H9 (cell line): ENCODE data around the gene ZBTB16. TPM values are rescaled to one million over a fixed set of nuclear protein-coding genes. Genes with fewer than 3 reads are reported as not detected.

Experiments used
- DNase-seq: peaks from one replicate; pipeline ENCODE4 v3.0.0-alpha.2; 2017
- H2AFZ ChIP-seq: one replicate; pipeline ENCODE4 v1.6.1; 2013; ENCODE audit warnings: mild to moderate bottlenecking, low read length, control low read depth, moderate library complexity
- H2AK5ac ChIP-seq: 2 replicates; pipeline ENCODE4 v1.6.1; 2013; ENCODE audit warnings: low read length, control low read depth, mixed read lengths; ENCODE audit not compliant: insufficient read length
- H2BK120ac ChIP-seq: one replicate; pipeline ENCODE4 v1.6.1; 2013; ENCODE audit warnings: low read depth, mild to moderate bottlenecking, low read length, control low read depth, inconsistent platforms; ENCODE audit not compliant: poor library complexity, severe bottlenecking
- H2BK12ac ChIP-seq: 2 replicates; pipeline ENCODE4 v1.6.1; 2013; ENCODE audit warnings: low read length, control low read depth, mixed read lengths, low read depth; ENCODE audit not compliant: insufficient read length
- H2BK15ac ChIP-seq: 2 replicates; pipeline ENCODE4 v1.6.1; 2013; ENCODE audit warnings: low read depth, low read length, control low read depth
- H2BK20ac ChIP-seq: one replicate; pipeline ENCODE4 v1.6.1; 2013; ENCODE audit warnings: low read depth, mild to moderate bottlenecking, low read length, control low read depth, inconsistent platforms; ENCODE audit not compliant: poor library complexity, severe bottlenecking
- H2BK5ac ChIP-seq: 2 replicates; pipeline ENCODE4 v1.6.1; 2013; ENCODE audit warnings: low read length, control low read depth, mixed read lengths; ENCODE audit not compliant: insufficient read length
- H3K14ac ChIP-seq: 2 replicates; pipeline ENCODE4 v1.6.1; 2013; ENCODE audit warnings: low read length, control low read depth; ENCODE audit not compliant: insufficient read depth
- H3K18ac ChIP-seq: 2 replicates; pipeline ENCODE4 v1.6.1; 2013; ENCODE audit warnings: low read depth, mild to moderate bottlenecking, mixed read lengths, low read length, control low read depth; ENCODE audit not compliant: insufficient read length
- H3K23ac ChIP-seq: 2 replicates; pipeline ENCODE4 v1.6.1; 2013; ENCODE audit warnings: low read length, control low read depth, mixed read lengths, low read depth; ENCODE audit not compliant: insufficient read length
- H3K23me2 ChIP-seq: 2 replicates; pipeline ENCODE4 v1.6.1; 2013; ENCODE audit warnings: low read depth, mild to moderate bottlenecking, mixed read lengths, low read length, control low read depth; ENCODE audit not compliant: insufficient read length, poor library complexity, severe bottlenecking
- H3K27ac ChIP-seq: 2 replicates; pipeline ENCODE4 v1.5.1; 2013; ENCODE audit warnings: low read length, control low read depth, mixed read lengths, low read depth; ENCODE audit not compliant: insufficient read length
- H3K27me3 ChIP-seq: 2 replicates; pipeline ENCODE4 v1.6.1; 2013; ENCODE audit warnings: low read length, control low read depth, inconsistent platforms; ENCODE audit not compliant: insufficient read depth
- H3K4ac ChIP-seq: 2 replicates; pipeline ENCODE4 v1.6.1; 2013; ENCODE audit warnings: low read depth, mild to moderate bottlenecking, control low read depth, inconsistent platforms, low read length, moderate library complexity
- H3K4me1 ChIP-seq: 2 replicates; pipeline ENCODE4 v1.6.1; 2013; ENCODE audit warnings: low read length, control low read depth, inconsistent platforms; ENCODE audit not compliant: insufficient read depth
- H3K4me2 ChIP-seq: 2 replicates; pipeline ENCODE4 v1.6.1; 2013; ENCODE audit warnings: low read length, control low read depth, mixed read lengths; ENCODE audit not compliant: insufficient read length, insufficient read depth
- H3K56ac ChIP-seq: 2 replicates; pipeline ENCODE4 v1.6.1; 2013; ENCODE audit warnings: low read depth, mild to moderate bottlenecking, mixed read lengths, low read length, control low read depth; ENCODE audit not compliant: insufficient read length
- H3K79me1 ChIP-seq: 2 replicates; pipeline ENCODE4 v1.6.1; 2013; ENCODE audit warnings: low read depth, mild to moderate bottlenecking, moderate library complexity, low read length, control low read depth, inconsistent platforms; ENCODE audit not compliant: insufficient read depth, poor library complexity, severe bottlenecking
- H3K79me2 ChIP-seq: 2 replicates; pipeline ENCODE4 v1.6.1; 2013; ENCODE audit warnings: low read length, control low read depth, inconsistent platforms; ENCODE audit not compliant: insufficient read depth
- H3K9ac ChIP-seq: 2 replicates; pipeline ENCODE4 v1.6.1; 2013; ENCODE audit warnings: low read length, control low read depth, mixed read lengths; ENCODE audit not compliant: insufficient read length; ENCODE audit errors: extremely low read depth
- H3K9me3 ChIP-seq: one replicate; pipeline ENCODE4 v1.6.1; 2013; ENCODE audit warnings: low read depth, low read length, inconsistent platforms; ENCODE audit not compliant: control insufficient read depth
- H3T11ph ChIP-seq: one replicate; pipeline ENCODE4 v1.6.1; 2013; ENCODE audit warnings: mild to moderate bottlenecking, low read length, control low read depth, inconsistent platforms
- H4K20me1 ChIP-seq: one replicate; pipeline ENCODE4 v1.6.1; 2013; ENCODE audit not compliant: control insufficient read depth, insufficient read length, insufficient read depth
- H4K5ac ChIP-seq: 2 replicates; pipeline ENCODE4 v1.6.1; 2013; ENCODE audit warnings: low read depth, mild to moderate bottlenecking, mixed read lengths, low read length, control low read depth; ENCODE audit not compliant: insufficient read length
- H4K8ac ChIP-seq: replicated peaks from 2 replicates; pipeline ENCODE4 v1.6.1; 2013; ENCODE audit warnings: low read length, control low read depth, mixed read lengths, low read depth; ENCODE audit not compliant: insufficient read length
- H4K91ac ChIP-seq: 2 replicates; pipeline ENCODE4 v1.6.1; 2013; ENCODE audit warnings: low read depth, mild to moderate bottlenecking, moderate library complexity, mixed read lengths, low read length, control low read depth; ENCODE audit not compliant: insufficient read length
- H3K27ac Mint-ChIP-seq, 3 experiments: 2 replicates in 2 of 3; 3 replicates in 1 of 3; pipeline ENCODE4 v1.8.0; 2020 to 2021; ENCODE audit warnings: mixed read lengths in 3 of 3, mild to moderate bottlenecking in 1 of 3, moderate library complexity in 1 of 3
- H3K27me3 Mint-ChIP-seq: 2 replicates; pipeline ENCODE4 v1.8.0; 2021; ENCODE audit warnings: low read depth, mild to moderate bottlenecking, moderate library complexity, mixed read lengths
- H3K36me3 Mint-ChIP-seq, 3 experiments: 2 replicates in 2 of 3; 3 replicates in 1 of 3; pipeline ENCODE4 v1.8.0; 2020 to 2021; ENCODE audit warnings: low read depth in 3 of 3, mixed read lengths in 3 of 3; ENCODE audit not compliant: insufficient read depth in 1 of 3
- H3K4me1 Mint-ChIP-seq, 2 experiments: 2 replicates each; pipeline ENCODE4 v1.8.0; 2020; ENCODE audit warnings: mixed read lengths in 2 of 2
- H3K4me3 Mint-ChIP-seq, 2 experiments: 2 replicates in 1 of 2; 3 replicates in 1 of 2; pipeline ENCODE4 v1.8.0; 2020 to 2021; ENCODE audit warnings: mild to moderate bottlenecking in 2 of 2, mixed read lengths in 2 of 2, moderate library complexity in 1 of 2
- H3K9me3 Mint-ChIP-seq, 2 experiments: 2 replicates in 1 of 2; 3 replicates in 1 of 2; pipeline ENCODE4 v1.8.0; 2020; ENCODE audit warnings: mild to moderate bottlenecking in 2 of 2, mixed read lengths in 2 of 2, moderate library complexity in 1 of 2
- CTCF ChIP-seq: fragments of 200-600 bp; sonication (generic); conservative IDR thresholded peaks from 3 replicates; pipeline ENCODE4 v1.8.0; 2021; ENCODE audit warnings: antibody characterized with exemption, mild to moderate bottlenecking
- WGBS: extraction: QIAGEN DNeasy Blood & Tissue Kit; methylation state at CpG from one replicate; pipeline ENCODE4 v1.1.7; 2013; ENCODE audit warnings: missing lambda C conversion rate, low lambda C conversion rate, mixed read lengths; ENCODE audit not compliant: insufficient read length; ENCODE audit errors: extremely low coverage; 5-methylcytosine and 5-hydroxymethylcytosine counted together
- total RNA-seq: library from RNA; stranded (reverse); gene quantifications from 2 replicates; pipeline ENCODE4 v1.2.1, GENCODE V29; 2021

The ZBTB16 gene
- total RNA-seq, 1 experiment from 2014 or later = not detected

DNA sequence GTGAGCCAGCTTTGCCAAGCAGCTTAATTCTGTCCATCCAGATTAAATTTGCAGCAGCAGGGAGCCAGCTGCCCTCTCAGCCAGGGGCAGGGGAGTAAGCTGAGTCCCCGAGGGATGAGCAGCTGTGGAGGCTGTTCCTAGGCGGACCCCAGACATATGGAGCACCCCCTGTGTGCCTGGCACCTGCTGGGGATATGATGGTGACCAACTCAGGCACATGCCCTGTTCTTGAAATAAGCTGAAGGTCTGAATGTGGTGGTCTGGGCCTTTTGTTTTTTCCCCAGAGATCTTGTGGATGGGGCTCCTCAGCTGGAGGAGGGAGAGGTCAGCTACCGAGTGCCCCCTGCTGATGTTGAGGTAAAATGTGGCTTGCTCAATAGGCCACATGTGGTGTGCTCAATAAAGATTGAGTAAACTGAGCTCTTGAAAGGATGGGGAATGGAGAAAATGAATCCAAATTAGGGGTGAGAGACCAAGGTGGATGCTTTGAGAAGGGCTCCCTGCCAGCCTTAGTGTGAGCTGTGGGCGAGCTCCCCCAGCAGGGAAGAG, 133.4 kb downstream of the ZBTB16 start:
- peaks cover 16 to 17% of the 10 kb centered on the region in 2 experiments for H3K4me1 Mint-ChIP-seq
- no peak overlapping the region for H3K27ac Mint-ChIP-seq
- no peak for DNase-seq
- H3K36me3 Mint-ChIP-seq = 0 out of 7 replicates have a peak, but pooled peaks cover 0 to 3% (median 0%) of the 10 kb centered on the region in 3 experiments
- Histone ChIP-seq H3K4ac (no peak overlapping the region), H2BK20ac (no peak overlapping the region), H3K9ac (no peak overlapping the region), H3K23me2 (no peaks in the 10 kb centered on the region), H3K14ac (no peak overlapping the region), H2BK15ac (no peak overlapping the region), H3K18ac (no peak overlapping the region), H4K91ac (no peak overlapping the region), H3K27me3 (no peaks in the 10 kb centered on the region), H3K27ac (no peak overlapping the region), H3K79me2 (no peaks in the 10 kb centered on the region), H2AFZ (no peak overlapping the region), H2BK5ac (no peak overlapping the region), H3K9me3 (no peaks in the 10 kb centered on the region), H2BK120ac (no peak overlapping the region), H4K5ac (no peak overlapping the region), H4K8ac (no peak overlapping the region), H3K23ac (no peak overlapping the region), H3K4me2 (no peak overlapping the region), H2BK12ac (no peak overlapping the region), H3T11ph (no peak overlapping the region), H4K20me1 (no peaks in the 10 kb centered on the region), H3K56ac (no peak overlapping the region), H3K79me1 (no peaks in the 10 kb centered on the region), H2AK5ac (no peak overlapping the region), H3K4me1 (peaks cover 5% of the 10 kb centered on the region)
- no peak overlapping the region for H3K4me3 Mint-ChIP-seq
- peaks cover 9 to 13% of the 10 kb centered on the region in 2 experiments for H3K9me3 Mint-ChIP-seq
- no peak for TF ChIP-seq CTCF
- no CpG with 5 or more reads among the region's 4 CpGs for WGBS
- H3K27me3 Mint-ChIP-seq = peaks cover 9% of the 10 kb centered on the region
